ENCODE results near the gene RERE.

- TF ChIP-seq RAD21 (IDR thresholded peaks at IDR 0.05; ENCODE audit: low read depth) (no peak), CTCF (IDR thresholded peaks at IDR 0.05 in 2 of 3, conservative IDR thresholded peaks at IDR 0.05 in 1 of 3; ENCODE audit: borderline replicate concordance in 1 of 3, insufficient read depth in 1 of 3, low read depth in 2 of 3, low read length in 2 of 3) (no peak), POLR2A (IDR thresholded peaks at IDR 0.05; ENCODE audit: borderline replicate concordance, extremely low read depth, insufficient read depth, insufficient read length) (no peak), CBX3 (IDR thresholded peaks at IDR 0.05; ENCODE audit: low read depth) (no peak), ZBTB33 (IDR thresholded peaks at IDR 0.05; ENCODE audit: extremely low read depth, insufficient replicate concordance, low read length) (no peak), ZNF274 (IDR thresholded peaks at IDR 0.05; ENCODE audit: low read depth, low read length) (no peak), POLR2AphosphoS5 (IDR thresholded peaks at IDR 0.05; ENCODE audit: low read depth, low read length) (no peak), SIN3A (IDR thresholded peaks at IDR 0.05; ENCODE audit: low read depth) (no peak), REST (IDR thresholded peaks at IDR 0.05; ENCODE audit: low read depth) (no peak), EZH2 (IDR thresholded peaks at IDR 0.05) (no peak), FOSL1 (IDR thresholded peaks at IDR 0.05; ENCODE audit: low read depth) (no peak), ELF1 (IDR thresholded peaks at IDR 0.05; ENCODE audit: borderline replicate concordance, low read depth) (no peak), ZFX (IDR thresholded peaks at IDR 0.05) (no peak)
Measured at GRCh38 chr1:8465692-8466091, 351.7 kb downstream of the RERE start.
